WTC11 (cell line): ENCODE measurements around the gene ARID4B.
A peak's percentile ranks its signal among the peaks of the same experiment; 100 is the strongest.

Experiments
- ATF2 ChIP-seq: sonication (generic); formaldehyde crosslinking; IDR thresholded peaks from 2 replicates; pipeline ENCODE4 v1.8.1; 2022; ENCODE audit warnings: low read depth, missing genetic modification reagents, borderline replicate concordance
- CBFB ChIP-seq: sonication (generic); formaldehyde crosslinking; IDR thresholded peaks from 2 replicates; pipeline ENCODE4 v1.8.1; 2022; ENCODE audit warnings: mild to moderate bottlenecking, low read depth, missing genetic modification reagents
- CTCF ChIP-seq: fragments of 200-600 bp; IDR thresholded peaks from 2 replicates; pipeline ENCODE4 v1.8.0; 2022; ENCODE audit warnings: antibody characterized with exemption
- EMX1 ChIP-seq: fragments of 250-450 bp; sonication (Bioruptor Pico); IDR thresholded peaks from 2 replicates; pipeline ENCODE4 v1.8.0; 2021; ENCODE audit warnings: mild to moderate bottlenecking
- ESRRA ChIP-seq: sonication (generic); formaldehyde crosslinking; IDR thresholded peaks from 2 replicates; pipeline ENCODE4 v1.8.1; 2022; ENCODE audit warnings: mild to moderate bottlenecking, missing genetic modification reagents, borderline replicate concordance
- HMGXB4 ChIP-seq: sonication (generic); formaldehyde crosslinking; IDR thresholded peaks from 2 replicates; pipeline ENCODE4 v1.8.1; 2023; ENCODE audit warnings: mild to moderate bottlenecking, moderate library complexity, missing genetic modification reagents
- MLX ChIP-seq: sonication (generic); formaldehyde crosslinking; IDR thresholded peaks from 2 replicates; pipeline ENCODE4 v1.8.1; 2023; ENCODE audit warnings: mild to moderate bottlenecking, missing genetic modification reagents, moderate library complexity
- NFE2L1 ChIP-seq: sonication (generic); formaldehyde crosslinking; IDR thresholded peaks from 2 replicates; pipeline ENCODE4 v1.8.1; 2023; ENCODE audit warnings: missing genetic modification reagents
- PRRX2 ChIP-seq: fragments of 250-450 bp; sonication (Bioruptor Pico); IDR thresholded peaks from 2 replicates; pipeline ENCODE4 v1.8.0; 2021; ENCODE audit warnings: mild to moderate bottlenecking
- USF1 ChIP-seq: sonication (generic); formaldehyde crosslinking; IDR thresholded peaks from 2 replicates; pipeline ENCODE4 v1.8.0; 2022; ENCODE audit warnings: mild to moderate bottlenecking, missing genetic modification reagents
- USF2 ChIP-seq: sonication (generic); formaldehyde crosslinking; IDR thresholded peaks from 2 replicates; pipeline ENCODE4 v1.8.1; 2023; ENCODE audit warnings: mild to moderate bottlenecking, missing genetic modification reagents, moderate library complexity
- ZNF512 ChIP-seq: sonication (generic); formaldehyde crosslinking; IDR thresholded peaks from 2 replicates; pipeline ENCODE4 v1.8.1; 2022; ENCODE audit warnings: missing genetic modification reagents, borderline replicate concordance
- ZSCAN18 ChIP-seq: fragments of 250-450 bp; sonication (Bioruptor Pico); IDR thresholded peaks from 2 replicates; pipeline ENCODE4 v2.1.2; 2022; ENCODE audit warnings: mild to moderate bottlenecking, moderate library complexity

GRCh38 chr1:235128456-235129328 is 199.3 kb downstream of the ARID4B start, which contains the start of gene TOMM20:
- TF ChIP-seq CBFB (CRISPR knock-in tag) (no peak), ZSCAN18 (no peak), ZNF512 (CRISPR knock-in tag) (no peak), USF1 (CRISPR knock-in tag) (peak; percentile 95), MLX (no peak), ESRRA (CRISPR knock-in tag) (peak; percentile 80), EMX1 (no peak), CTCF (no peak), HMGXB4 (CRISPR knock-in tag) (peak; percentile 95), USF2 (CRISPR knock-in tag) (peak; percentile 95), NFE2L1 (CRISPR knock-in tag) (peak; percentile 39; the same call in 1 of the 2 replicates), ATF2 (CRISPR knock-in tag) (no peak), PRRX2 (no peak)
